OCI-LY1 (cell line): Measurements from ENCODE around the gene DYNC2H1.

Experiments used
- CTCF ChIP-seq: fragments of 200-600 bp; sonication (generic), shearing (Covaris generic); IDR thresholded peaks from 2 replicates; pipeline ENCODE4 v1.5.1; 2017; ENCODE audit warnings: mild to moderate bottlenecking, antibody characterized with exemption, low read length, moderate library complexity, mixed read lengths
- EZH2 ChIP-seq: fragments of 200-600 bp; sonication (generic), shearing (Covaris generic); IDR thresholded peaks from 2 replicates; pipeline ENCODE4 v1.8.0; 2017; ENCODE audit warnings: borderline replicate concordance, mixed run types, mild to moderate bottlenecking, antibody characterized with exemption, low read length, moderate library complexity, mixed read lengths

- TF ChIP-seq CTCF (no peak), EZH2 (no peak)
Measured at GRCh38 chr11:103494491-103494890, 385.3 kb downstream of the DYNC2H1 start.
